Esophagus squamous epithelium (tissue), 4 donors: ENCODE data around the gene ATP10A.

Experiments
- CTCF ChIP-seq, 6 experiments: fragments of 450-650 bp in 4 of 6; fragments of 200-600 bp in 2 of 6; sonication (generic) in 2 of 6; IDR thresholded peaks; one replicate each; pipeline ENCODE4 v1.5.1; 2016 to 2019; ENCODE audit warnings: antibody characterized with exemption in 6 of 6, mild to moderate bottlenecking in 4 of 6, moderate library complexity in 4 of 6
- POLR2A ChIP-seq, 4 donors: fragments of 450-650 bp; IDR thresholded peaks; one replicate each; pipeline ENCODE4 v1.6.1; 2017; ENCODE audit warnings: antibody characterized with exemption in 4 of 4, mild to moderate bottlenecking in 4 of 4, moderate library complexity in 3 of 4

GRCh38 chr15:25712961-25713355 lies 150.2 kb downstream of the ATP10A start:
- TF ChIP-seq CTCF (IDR thresholded peaks at IDR 0.05), result no peak
- TF ChIP-seq POLR2A (IDR thresholded peaks at IDR 0.05), result no peak
